ENCODE results near the gene AGBL5.
"Not testable (repeated sequence)": the region's sequence is repeated elsewhere in the genome, so short reads cannot be mapped to it uniquely, and the experiment has no call there.

AGBL5 gene

GRCh38 chr2:27071990-27072830, 20.7 kb downstream of the AGBL5 start:
- in situ Hi-C loops (cut with HindIII; ENCODE audit: low pct_ligation_motif_present, low pct_unique_long_range_greater_than_20kb, low sequenced_read_pairs): no loop called here
- DNase-seq: no peak

GRCh38 chr2:27072920-27073319, 21.5 kb downstream of the AGBL5 start:
- in situ Hi-C loops (cut with HindIII; ENCODE audit: low pct_ligation_motif_present, low pct_unique_long_range_greater_than_20kb, low sequenced_read_pairs): no loop called here
- no peak for DNase-seq

- no peak for DNase-seq
- in situ Hi-C loops (cut with HindIII; ENCODE audit: low pct_ligation_motif_present, low pct_unique_long_range_greater_than_20kb, low sequenced_read_pairs): no loop called here
These were observed 22.3 kb downstream of the AGBL5 start for GRCh38 chr2:27073782-27074181.

- in situ Hi-C loops (cut with HindIII; ENCODE audit: low pct_ligation_motif_present, low pct_unique_long_range_greater_than_20kb, low sequenced_read_pairs): no loop called here
- DNase-seq: no peak
These were observed 23.5 kb downstream of the AGBL5 start for GRCh38 chr2:27074738-27075565.

- DNase-seq; in situ Hi-C loops (cut with HindIII; ENCODE audit: low pct_ligation_motif_present, low pct_unique_long_range_greater_than_20kb, low sequenced_read_pairs): not testable (repeated sequence)
These were observed 24.1 kb downstream of the AGBL5 start for GRCh38 chr2:27075566-27075871.

GRCh38 chr2:27076323-27076722, 24.9 kb downstream of the AGBL5 start:
- in situ Hi-C loops (cut with HindIII; ENCODE audit: low pct_ligation_motif_present, low pct_unique_long_range_greater_than_20kb, low sequenced_read_pairs): no loop called here
- no peak for DNase-seq

- no peak for DNase-seq
- in situ Hi-C loops (cut with HindIII; ENCODE audit: low pct_ligation_motif_present, low pct_unique_long_range_greater_than_20kb, low sequenced_read_pairs): no loop called here
These were observed 25.8 kb downstream of the AGBL5 start for GRCh38 chr2:27077231-27077630.

DNA sequence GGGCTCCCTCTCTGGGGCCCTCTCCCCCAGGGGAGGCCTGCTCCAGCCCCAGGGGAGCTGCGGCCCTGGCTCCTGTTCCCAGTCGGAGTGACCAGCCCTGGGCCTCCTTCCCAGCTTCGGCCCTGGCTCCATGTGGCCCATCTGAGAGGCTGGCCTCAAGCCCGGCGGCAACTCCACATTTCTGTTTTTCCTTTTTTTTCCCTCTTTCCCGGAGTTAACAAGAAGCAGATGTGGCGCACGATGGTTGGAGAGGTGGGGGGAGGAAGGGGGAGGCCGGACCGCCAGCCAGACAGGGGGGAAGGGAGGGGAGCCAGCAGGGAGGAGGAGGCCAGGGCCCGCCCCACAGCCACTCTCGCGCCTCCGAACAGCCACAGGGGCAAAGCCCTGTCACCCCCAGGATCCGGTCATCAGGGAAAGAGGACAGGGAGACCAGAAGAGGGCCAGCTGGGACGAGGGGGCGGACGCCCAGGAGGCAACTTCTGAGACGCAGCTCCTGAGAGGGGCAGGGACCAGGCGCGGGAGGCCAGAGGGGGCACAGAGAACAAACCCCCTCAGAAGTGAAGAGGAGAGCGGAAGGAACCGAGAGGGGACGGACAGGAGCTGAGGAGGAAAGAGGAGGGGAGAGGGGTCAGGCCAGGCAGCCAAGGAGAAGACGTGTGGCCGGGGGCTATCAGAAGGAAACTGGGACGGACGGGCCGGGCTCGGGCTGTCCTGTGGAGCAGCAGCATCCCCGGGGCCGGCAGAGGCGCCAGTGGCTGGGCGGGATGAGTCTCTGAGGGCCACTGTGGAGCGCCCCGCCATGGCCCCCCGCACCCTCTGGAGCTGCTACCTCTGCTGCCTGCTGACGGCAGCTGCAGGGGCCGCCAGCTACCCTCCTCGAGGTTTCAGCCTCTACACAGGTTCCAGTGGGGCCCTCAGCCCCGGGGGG, 27.1 kb downstream of the AGBL5 start, which contains the start of gene EMILIN1:
Gene EMILIN1, plus strand, starts transcription at position 349 of the 928 bp plus-strand sequence. Its CDS starts 451 bp downstream, at position 800.
- in situ Hi-C loops (cut with HindIII; ENCODE audit: low pct_ligation_motif_present, low pct_unique_long_range_greater_than_20kb, low sequenced_read_pairs): no loop called here
- DNase-seq: no peak

DNA sequence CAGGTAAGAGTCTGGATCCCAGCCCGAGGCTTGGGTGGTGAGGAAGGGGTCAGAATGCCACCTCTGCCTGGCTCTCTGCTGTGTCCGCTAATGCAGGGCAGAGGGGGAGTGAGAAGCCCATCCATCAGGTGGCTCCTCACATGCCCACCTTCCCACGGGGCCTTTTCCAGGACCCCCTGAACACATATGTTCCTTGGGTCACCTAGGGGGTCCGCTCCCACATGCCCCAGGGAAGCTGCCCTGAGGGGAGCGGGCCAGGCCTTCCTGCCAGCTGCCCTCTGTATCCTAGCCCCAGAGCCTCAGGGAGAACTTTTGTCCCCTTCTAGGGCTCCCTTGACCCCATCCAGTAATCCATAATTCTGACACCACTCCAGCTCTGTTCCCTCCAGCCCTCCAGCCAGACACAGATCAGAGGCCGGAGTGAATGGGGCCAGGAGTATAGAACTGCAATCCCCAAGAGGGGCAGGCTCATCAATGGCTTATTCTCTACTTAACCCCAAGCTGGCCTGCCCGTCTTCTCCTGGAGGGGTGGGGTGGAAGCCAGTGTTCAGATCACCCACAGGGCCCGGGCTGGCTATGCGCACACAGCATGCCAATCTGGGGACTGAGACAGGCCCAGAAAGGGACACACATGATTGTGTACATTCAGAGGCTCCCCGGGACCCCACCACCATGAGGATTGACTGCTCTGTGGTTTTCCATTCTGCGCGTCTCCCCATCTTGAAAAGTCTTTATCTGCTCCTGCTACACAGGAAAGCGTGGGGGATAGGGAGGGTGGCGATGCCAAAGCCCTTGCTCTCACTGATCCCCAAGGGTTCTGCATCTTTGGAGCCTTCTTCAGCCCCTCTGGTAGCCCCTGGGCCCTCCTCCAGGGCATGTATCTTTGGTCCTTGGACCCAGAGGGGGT, 28.0 kb downstream of the AGBL5 start:
- in situ Hi-C loops (cut with HindIII; ENCODE audit: low pct_ligation_motif_present, low pct_unique_long_range_greater_than_20kb, low sequenced_read_pairs): no loop called here
- DNase-seq: no peak

DNA sequence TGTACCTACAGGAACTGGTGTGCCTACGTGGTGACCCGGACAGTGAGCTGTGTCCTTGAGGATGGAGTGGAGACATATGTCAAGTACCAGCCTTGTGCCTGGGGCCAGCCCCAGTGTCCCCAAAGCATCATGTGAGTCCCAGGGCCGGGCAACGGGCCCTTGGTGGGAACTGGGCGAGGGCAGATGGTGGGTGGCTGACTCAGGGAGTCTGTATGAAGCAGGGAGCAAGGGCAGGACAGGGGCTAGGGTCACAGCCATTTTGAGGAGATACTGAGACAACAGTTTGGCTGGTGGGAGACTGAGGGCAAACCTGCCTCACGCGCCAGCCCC, 28.6 kb downstream of the AGBL5 start:
- DNase-seq: no peak
- in situ Hi-C loops (cut with HindIII; ENCODE audit: low pct_ligation_motif_present, low pct_unique_long_range_greater_than_20kb, low sequenced_read_pairs): no loop called here

GRCh38 chr2:27080603-27080936, 29.1 kb downstream of the AGBL5 start:
- no peak for DNase-seq
- in situ Hi-C loops (cut with HindIII; ENCODE audit: low pct_ligation_motif_present, low pct_unique_long_range_greater_than_20kb, low sequenced_read_pairs): no loop called here

GRCh38 chr2:27081984-27082772, 30.7 kb downstream of the AGBL5 start:
- DNase-seq: no peak
- in situ Hi-C loops (cut with HindIII; ENCODE audit: low pct_ligation_motif_present, low pct_unique_long_range_greater_than_20kb, low sequenced_read_pairs): no loop called here

GRCh38 chr2:27082773-27083409, 31.4 kb downstream of the AGBL5 start:
- no peak for DNase-seq
- in situ Hi-C loops (cut with HindIII; ENCODE audit: low pct_ligation_motif_present, low pct_unique_long_range_greater_than_20kb, low sequenced_read_pairs): no loop called here

GRCh38 chr2:27083410-27084296, 32.2 kb downstream of the AGBL5 start:
- in situ Hi-C loops (cut with HindIII; ENCODE audit: low pct_ligation_motif_present, low pct_unique_long_range_greater_than_20kb, low sequenced_read_pairs): no loop called here
- no peak for DNase-seq

DNA sequence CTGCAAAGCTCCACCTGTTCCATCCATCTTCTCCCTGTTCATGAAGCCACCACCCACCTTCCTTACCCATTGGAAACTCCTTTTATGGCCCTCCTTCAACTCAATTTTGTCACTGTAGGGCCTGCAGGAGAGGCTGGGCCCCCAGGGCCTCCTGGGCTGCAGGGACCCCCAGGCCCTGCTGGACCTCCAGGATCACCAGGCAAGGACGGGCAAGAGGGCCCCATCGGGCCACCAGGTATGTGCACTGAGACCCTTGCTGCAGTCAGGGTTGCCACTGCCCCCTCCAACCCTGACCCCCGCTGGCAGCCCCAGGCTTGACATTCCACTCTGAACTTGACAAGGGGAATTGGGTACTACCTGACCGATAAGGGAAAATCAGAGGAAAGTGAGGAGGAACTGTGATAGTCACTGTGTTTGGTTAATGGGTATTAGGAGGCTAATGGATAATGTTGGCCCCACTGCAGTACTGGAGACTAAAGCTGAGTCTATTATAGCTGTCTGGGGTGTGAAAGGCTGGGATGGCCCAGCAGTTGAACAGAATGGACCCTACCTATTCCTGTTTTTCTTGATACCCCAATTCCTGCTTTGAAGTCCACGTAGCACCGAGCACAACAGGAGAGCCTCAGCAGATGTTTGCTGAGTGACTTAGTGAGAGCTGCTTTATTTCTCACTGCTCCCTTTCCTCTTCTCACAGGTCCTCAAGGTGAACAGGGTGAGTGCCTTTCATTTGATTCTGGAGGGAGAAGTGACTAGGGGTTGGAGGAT, 33.0 kb downstream of the AGBL5 start:
- no peak for DNase-seq
- in situ Hi-C loops (cut with HindIII; ENCODE audit: low pct_ligation_motif_present, low pct_unique_long_range_greater_than_20kb, low sequenced_read_pairs): no loop called here

Data from ACHN (cell line).